OCI-LY7 (cell line): ENCODE data around the gene POTEI. TPM values are rescaled to one million over a fixed set of nuclear protein-coding genes. Genes with fewer than 3 reads are reported as not detected.
"Not testable (repeated sequence)": the region's sequence is repeated elsewhere in the genome, so short reads cannot be mapped to it uniquely, and the experiment has no call there.

Experiments
- BruUV-seq: library from RNA; stranded (reverse); fragments of 400-500 nt; replicated peaks from 2 replicates; lab custom pipeline; 2021; lab: Mats Ljungman, UMichigan
- CTCF ChIA-PET: fragments of 300-600 bp; sonication (Branson Sonifier 250); formaldehyde crosslinking; loops from one replicate; lab custom pipeline; 2022; ENCODE audit warnings: antibody characterized with exemption; ENCODE audit not compliant: unreplicated experiment; lab: Charles Lee
- POLR2A ChIA-PET: fragments of 300-600 bp; sonication (Branson Sonifier 250); formaldehyde crosslinking; loops from one replicate; lab custom pipeline; 2022; ENCODE audit warnings: antibody characterized with exemption; lab: Charles Lee
- DNase-seq: peaks from one replicate; pipeline ENCODE4 v3.0.0-alpha.2; 2015; ENCODE audit warnings: low spot score
- H2AFZ ChIP-seq: fragments of 200-600 bp; sonication (generic), shearing (Covaris generic); 2 replicates; pipeline ENCODE4 v1.6.1; 2014; ENCODE audit warnings: mild to moderate bottlenecking, antibody characterized with exemption, low read length, moderate library complexity
- H3K27ac ChIP-seq: fragments of 200-600 bp; sonication (generic); 2 replicates; pipeline ENCODE4 v1.5.1; 2014; ENCODE audit warnings: mixed run types, low read depth, mild to moderate bottlenecking, moderate library complexity, low read length, inconsistent platforms; ENCODE audit not compliant: poor library complexity, severe bottlenecking
- H3K36me3 ChIP-seq: fragments of 200-600 bp; sonication (generic); 2 replicates; pipeline ENCODE4 v1.6.1; 2014; ENCODE audit warnings: mild to moderate bottlenecking, antibody characterized with exemption, low read length, moderate library complexity, mixed read lengths; ENCODE audit not compliant: insufficient read depth
- H3K4me1 ChIP-seq: fragments of 200-600 bp; sonication (generic); 2 replicates; pipeline ENCODE4 v1.5.1; 2014; ENCODE audit warnings: mild to moderate bottlenecking, low read length; ENCODE audit not compliant: insufficient read depth, poor library complexity, severe bottlenecking
- H3K4me2 ChIP-seq: fragments of 200-600 bp; sonication (generic); 2 replicates; pipeline ENCODE4 v1.6.1; 2014; ENCODE audit warnings: mild to moderate bottlenecking, low read length
- H3K4me3 ChIP-seq: fragments of 200-600 bp; sonication (generic); 2 replicates; pipeline ENCODE4 v1.5.1; 2014; ENCODE audit warnings: mild to moderate bottlenecking, low read depth, low read length; ENCODE audit not compliant: poor library complexity, severe bottlenecking
- H3K79me2 ChIP-seq: fragments of 200-600 bp; sonication (generic); 2 replicates; pipeline ENCODE4 v1.6.1; 2016; ENCODE audit warnings: low read depth, mild to moderate bottlenecking, low read length, moderate library complexity, mixed read lengths; ENCODE audit not compliant: insufficient read depth
- H3K9me2 ChIP-seq: fragments of 200-600 bp; sonication (generic); 2 replicates; pipeline ENCODE4 v1.6.1; 2016; ENCODE audit warnings: mild to moderate bottlenecking, low read length, mixed read lengths; ENCODE audit not compliant: insufficient read depth
- H3K9me3 ChIP-seq: fragments of 200-600 bp; sonication (generic); 2 replicates; pipeline ENCODE4 v1.6.1; 2014; ENCODE audit warnings: mild to moderate bottlenecking, mixed run types, low read length, mixed read lengths
- H4K20me1 ChIP-seq: fragments of 200-600 bp; sonication (generic); 2 replicates; pipeline ENCODE4 v1.6.1; 2014; ENCODE audit warnings: mild to moderate bottlenecking, antibody characterized with exemption, low read length, moderate library complexity, mixed read lengths; ENCODE audit not compliant: insufficient read depth
- intact Hi-C: fragments of 100-400 bp; cut with micrococcal nuclease; formaldehyde crosslinking; loops from one replicate; pipeline ENCODE4 v1.10.0; 2022; ENCODE audit not compliant: unreplicated experiment
- total RNA-seq, 2 experiments: library from RNA; depleted of rRNA in 1 of 2; stranded (reverse); fragments of >200 nt in 1 of 2; shearing (Covaris generic) in 1 of 2; gene quantifications; 2 replicates each; pipeline ENCODE4 v1.2.3, GENCODE V29; 2014 to 2022

POTEI gene
- total RNA-seq, 2 experiments from 2014 or later: 0.06 to 0.44 TPM

DNA sequence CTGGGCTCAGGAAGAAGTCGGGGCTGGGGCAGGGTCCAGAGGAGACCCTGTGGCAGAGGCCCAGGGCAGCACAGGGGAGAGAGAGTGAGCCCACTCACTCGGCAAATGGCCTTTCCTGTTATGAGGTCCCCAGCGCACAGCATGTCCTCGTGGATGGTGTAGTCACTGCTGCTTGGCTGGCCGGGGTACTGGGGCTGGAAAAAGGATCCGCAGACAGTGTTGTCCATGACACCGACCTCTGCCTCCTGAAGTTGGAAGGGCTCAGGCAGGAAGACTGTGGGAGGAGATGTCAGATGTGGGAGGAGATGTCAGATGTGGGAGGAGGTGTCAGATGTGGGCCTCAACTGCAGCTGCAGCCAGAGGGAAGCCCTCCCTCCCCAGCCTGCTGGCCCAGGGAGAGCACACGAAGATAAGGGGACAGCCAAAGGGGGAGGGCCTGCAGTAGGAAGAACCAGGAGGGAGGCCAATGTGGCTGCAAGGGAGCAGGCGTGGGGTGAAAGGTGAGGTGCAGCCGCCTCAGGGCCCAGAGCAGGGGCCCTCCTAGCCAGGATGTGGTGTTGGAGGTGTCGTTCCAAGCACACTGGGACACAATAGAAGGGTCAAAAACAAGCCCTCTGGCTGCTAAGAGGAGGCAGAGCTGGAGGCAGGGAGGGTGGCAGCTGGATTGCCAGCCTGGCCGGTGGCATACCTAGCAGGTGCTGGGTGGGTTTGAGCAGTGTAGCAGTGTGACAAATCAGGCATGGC lies 34.8 kb upstream of the POTEI start:
- DNase-seq, BruUV-seq, H3K27ac ChIP-seq, H3K4me3 ChIP-seq, H3K36me3 ChIP-seq, POLR2A ChIA-PET, H4K20me1 ChIP-seq, intact Hi-C loops, H2AFZ ChIP-seq, CTCF ChIA-PET, H3K9me3 ChIP-seq, H3K4me2 ChIP-seq, H3K9me2 ChIP-seq, H3K4me1 ChIP-seq, H3K79me2 ChIP-seq: not testable (repeated sequence)

DNA sequence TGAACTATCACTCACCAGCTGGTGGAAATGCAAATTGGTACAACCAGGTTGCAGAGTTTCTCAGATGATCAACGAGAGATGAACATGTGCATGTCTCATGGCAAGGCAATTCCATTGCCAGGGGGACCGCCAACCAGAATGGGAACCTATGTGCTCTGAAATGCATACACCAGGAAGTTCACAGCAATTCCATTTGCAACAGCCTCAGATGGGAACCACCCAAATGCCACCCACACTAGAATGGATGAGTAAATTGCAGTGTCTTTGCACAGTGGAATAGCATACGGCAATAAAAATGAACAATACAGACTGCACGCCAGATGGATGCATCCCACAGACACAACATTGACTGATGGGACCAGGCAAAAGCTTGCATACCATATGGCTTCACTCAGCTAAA lies 33.7 kb upstream of the POTEI start:
- CTCF ChIA-PET, intact Hi-C loops, H3K79me2 ChIP-seq, POLR2A ChIA-PET, H2AFZ ChIP-seq, BruUV-seq, H3K4me1 ChIP-seq, H3K9me3 ChIP-seq, H3K4me2 ChIP-seq, H4K20me1 ChIP-seq, H3K4me3 ChIP-seq, DNase-seq, H3K27ac ChIP-seq, H3K9me2 ChIP-seq, H3K36me3 ChIP-seq: not testable (repeated sequence)

GRCh38 chr2:130538271-130538670 lies 29.1 kb upstream of the POTEI start:
- H2AFZ ChIP-seq, H4K20me1 ChIP-seq, H3K4me3 ChIP-seq, H3K79me2 ChIP-seq, CTCF ChIA-PET, H3K9me2 ChIP-seq, H3K36me3 ChIP-seq, BruUV-seq, DNase-seq, H3K4me2 ChIP-seq, H3K27ac ChIP-seq, H3K9me3 ChIP-seq, H3K4me1 ChIP-seq, POLR2A ChIA-PET, intact Hi-C loops: not testable (repeated sequence)

DNA sequence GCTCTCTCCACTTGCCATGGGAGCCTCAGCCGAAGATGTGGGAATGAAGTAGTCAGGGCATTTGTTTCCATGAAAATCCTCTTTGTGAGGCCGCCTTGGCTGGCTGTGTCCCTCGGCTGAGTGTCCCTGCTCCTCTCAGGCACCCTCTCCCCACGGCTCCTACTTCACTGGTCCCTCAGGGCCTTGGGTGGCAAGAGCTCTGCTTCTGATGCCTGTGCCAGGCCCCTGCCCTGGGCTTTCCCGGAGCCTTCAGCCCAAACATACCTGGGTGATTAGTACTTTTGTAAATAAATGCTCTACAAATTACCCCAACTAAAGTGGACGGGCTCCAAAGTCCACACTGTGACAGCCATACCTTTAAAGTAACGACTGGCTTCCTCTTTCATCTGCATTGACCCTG lies 27.5 kb upstream of the POTEI start:
- POLR2A ChIA-PET, H3K27ac ChIP-seq: not testable (repeated sequence)

GRCh38 chr2:130531672-130532071 lies 22.5 kb upstream of the POTEI start:
- H3K4me2 ChIP-seq, intact Hi-C loops, CTCF ChIA-PET, H3K9me3 ChIP-seq, POLR2A ChIA-PET, H4K20me1 ChIP-seq, H3K36me3 ChIP-seq, H3K4me1 ChIP-seq, H3K27ac ChIP-seq, H3K4me3 ChIP-seq, BruUV-seq, H3K9me2 ChIP-seq, DNase-seq, H3K79me2 ChIP-seq, H2AFZ ChIP-seq: not testable (repeated sequence)

More for the DNA sequence above, 27.5 kb upstream of the POTEI start:
- H3K4me3 ChIP-seq, H3K36me3 ChIP-seq, H3K79me2 ChIP-seq, H3K4me1 ChIP-seq, H3K9me2 ChIP-seq, H2AFZ ChIP-seq, intact Hi-C loops, BruUV-seq, DNase-seq, H3K9me3 ChIP-seq, CTCF ChIA-PET, H3K4me2 ChIP-seq, H4K20me1 ChIP-seq: not testable (repeated sequence)

- POLR2A ChIA-PET, intact Hi-C loops, H3K9me2 ChIP-seq, H2AFZ ChIP-seq, CTCF ChIA-PET, H3K27ac ChIP-seq, BruUV-seq, H3K9me3 ChIP-seq, H3K79me2 ChIP-seq, H3K36me3 ChIP-seq, DNase-seq, H3K4me2 ChIP-seq, H3K4me3 ChIP-seq, H4K20me1 ChIP-seq, H3K4me1 ChIP-seq: not testable (repeated sequence)
Measured at GRCh38 chr2:130531225-130531624, 22.1 kb upstream of the POTEI start.
